HEK293T (cell line): Measurements from ENCODE around the gene GLYATL3.

Experiments used
- ELF4 ChIP-seq: fragments of 450-650 bp; IDR thresholded peaks from 2 replicates; pipeline ENCODE4 v1.6.1; 2017; ENCODE audit warnings: antibody characterized with exemption
- NFRKB ChIP-seq: fragments of 450-650 bp; IDR thresholded peaks from 2 replicates; pipeline ENCODE4 v1.6.1; 2016; ENCODE audit warnings: mild to moderate bottlenecking, moderate library complexity
- PKNOX1 ChIP-seq: fragments of 450-650 bp; IDR thresholded peaks from 2 replicates; pipeline ENCODE4 v1.6.1; 2016

- TF ChIP-seq ELF4: no peak
- no peak for TF ChIP-seq PKNOX1
- no peak for TF ChIP-seq NFRKB
These were observed 63.5 kb downstream of the GLYATL3 start for GRCh38 chr6:49563006-49563886.
